Measurements from ENCODE around the gene PPP4R3A.

PPP4R3A gene

GRCh38 chr14:91503000-91503504 is 7.1 kb downstream of the PPP4R3A start:
- no peak for DNase-seq (ENCODE audit: low read depth)

- DNase-seq (ENCODE audit: low read depth), result no peak
Measured at GRCh38 chr14:91501951-91502930, 7.9 kb downstream of the PPP4R3A start.

GRCh38 chr14:91501348-91501747 is 8.8 kb downstream of the PPP4R3A start:
- no peak for DNase-seq (ENCODE audit: low read depth)

- no peak for DNase-seq (ENCODE audit: low read depth)
Measured at GRCh38 chr14:91496790-91497189, 13.3 kb downstream of the PPP4R3A start.

- DNase-seq (ENCODE audit: low read depth), result peak; percentile 19
Measured at GRCh38 chr14:91494392-91495065, 15.6 kb downstream of the PPP4R3A start.

- DNase-seq (ENCODE audit: low read depth), result no peak
Measured at GRCh38 chr14:91493169-91493568, 16.9 kb downstream of the PPP4R3A start.

- DNase-seq (ENCODE audit: low read depth), result no peak
Measured at GRCh38 chr14:91484744-91485143, 25.4 kb downstream of the PPP4R3A start.

- no peak for DNase-seq (ENCODE audit: low read depth)
Measured at GRCh38 chr14:91484186-91484585, 25.9 kb downstream of the PPP4R3A start.

GRCh38 chr14:91482263-91483013 is 27.7 kb downstream of the PPP4R3A start:
- peak; percentile 14 for DNase-seq (ENCODE audit: low read depth)

- no peak for DNase-seq (ENCODE audit: low read depth)
Measured at GRCh38 chr14:91477388-91477787, 32.7 kb downstream of the PPP4R3A start.

- DNase-seq (ENCODE audit: low read depth), result no peak
Measured at GRCh38 chr14:91473046-91473445, 37.1 kb downstream of the PPP4R3A start.

GRCh38 chr14:91470216-91470615 is 39.9 kb downstream of the PPP4R3A start:
- no peak for DNase-seq (ENCODE audit: low read depth)

GRCh38 chr14:91466192-91466591 is 43.9 kb downstream of the PPP4R3A start:
- no peak for DNase-seq (ENCODE audit: low read depth)

- no peak for DNase-seq (ENCODE audit: low read depth)
Measured at GRCh38 chr14:91464615-91465205, 45.4 kb downstream of the PPP4R3A start.

- DNase-seq (ENCODE audit: low read depth), result no peak
Measured at GRCh38 chr14:91458612-91459011, 51.5 kb downstream of the PPP4R3A start.

GRCh38 chr14:91456283-91456682 is 53.8 kb downstream of the PPP4R3A start:
- no peak for DNase-seq (ENCODE audit: low read depth)

- DNase-seq (ENCODE audit: low read depth), result no peak
Measured at GRCh38 chr14:91454580-91454979, 55.5 kb downstream of the PPP4R3A start.

- no peak for DNase-seq (ENCODE audit: low read depth)
Measured at GRCh38 chr14:91454155-91454554, 56.0 kb downstream of the PPP4R3A start.

- no peak for DNase-seq (ENCODE audit: low read depth)
Measured at GRCh38 chr14:91453744-91454143, 56.4 kb downstream of the PPP4R3A start.

GRCh38 chr14:91444335-91445020 is 65.6 kb downstream of the PPP4R3A start:
- DNase-seq (ENCODE audit: low read depth), result no peak

GRCh38 chr14:91439345-91439744 is 70.8 kb downstream of the PPP4R3A start:
- DNase-seq (ENCODE audit: low read depth), result no peak
